Prostate gland (tissue), 2 donors: ENCODE measurements around the gene C17orf113. TPM values are rescaled to one million over a fixed set of nuclear protein-coding genes. Genes with fewer than 3 reads are reported as not detected.

Source experiments
- DNase-seq: peaks from one replicate; pipeline ENCODE4 v3.0.0-alpha.2; 2019; ENCODE audit warnings: low spot score
- H3K27ac ChIP-seq, 2 donors: fragments of 200-600 bp; sonication (generic); 2 replicates each; pipeline ENCODE4 v1.5.1; 2017 to 2019
- H3K27me3 ChIP-seq: fragments of 200-600 bp; sonication (generic); replicated peaks from 2 replicates; pipeline ENCODE4 v1.5.1; 2019; ENCODE audit not compliant: insufficient read depth
- H3K36me3 ChIP-seq, 2 donors: fragments of 200-600 bp; sonication (generic); 1 replicate in 1 of 2; 2 replicates in 1 of 2; pipeline versions ENCODE4 v1.5.1 to v1.8.1; 2017 to 2019
- H3K4me1 ChIP-seq: fragments of 200-600 bp; sonication (generic); replicated peaks from 2 replicates; pipeline ENCODE4 v1.5.1; 2019
- H3K4me3 ChIP-seq, 2 donors: fragments of 200-600 bp; sonication (generic); 2 replicates each; pipeline ENCODE4 v1.5.1; 2017 to 2019
- H3K9me3 ChIP-seq: fragments of 200-600 bp; sonication (generic); 2 replicates; pipeline ENCODE4 v1.5.1; 2017
- POLR2A ChIP-seq: fragments of 450-650 bp; IDR thresholded peaks from one replicate; pipeline ENCODE4 v1.6.1; 2016; ENCODE audit warnings: antibody characterized with exemption, mild to moderate bottlenecking
- POLR2AphosphoS5 ChIP-seq: sonication (generic); formaldehyde crosslinking; IDR thresholded peaks from one replicate; pipeline ENCODE4 v1.6.1; 2017; ENCODE audit warnings: antibody characterized with exemption
- WGBS: methylation state at CpG from one replicate; pipeline ENCODE4 v1.1.5; 2018; 5-methylcytosine and 5-hydroxymethylcytosine counted together
- intact Hi-C: fragments of 100-400 bp; cut with DNase I; formaldehyde crosslinking; loops from one replicate; pipeline ENCODE4 v1.14.2; 2022
- total RNA-seq, 2 donors: library from RNA; depleted of rRNA; stranded (reverse); fragments of >200 nt; gene quantifications; one replicate each; pipeline ENCODE4 v1.1.0, GENCODE V29; 2016
- TF ChIP-seq, protein P1 (sequence below), 4 experiments: fragments of 200-600 bp in 2 of 4; fragments of 450-650 bp in 2 of 4; sonication (generic) in 2 of 4; IDR thresholded peaks; 1 replicate in 3 of 4; 2 replicates in 1 of 4; pipeline ENCODE4 v1.5.1; 2016 to 2019; ENCODE audit warnings: antibody characterized with exemption in 4 of 4, mild to moderate bottlenecking in 2 of 4, moderate library complexity in 2 of 4

The C17orf113 gene
- total RNA-seq, 2 donors from 2014 or later = 4.2 to 4.8 TPM

DNA sequence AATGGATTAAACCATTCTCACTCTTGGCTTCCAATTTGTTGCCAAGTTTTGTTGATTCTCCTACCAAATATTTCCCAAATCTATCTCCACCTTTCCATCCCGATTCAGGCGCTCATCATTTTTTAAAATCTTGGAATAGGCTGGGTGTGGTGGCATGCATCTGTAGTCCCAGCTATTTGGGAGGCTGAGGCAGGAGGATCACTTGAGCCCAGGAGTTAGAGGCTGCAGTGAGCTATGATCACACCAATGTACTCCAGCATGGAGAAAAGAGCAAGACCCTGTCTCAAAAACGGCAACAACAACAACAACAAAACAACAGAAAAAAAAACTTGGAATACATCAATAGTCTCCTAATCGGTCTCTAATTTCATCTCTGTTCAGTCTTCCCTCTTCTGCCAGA is 31.4 kb downstream of the C17orf113 start:
- WGBS = 96% methylated on average over 4 of the region's 4 CpGs
- Histone ChIP-seq H3K4me1 (peaks cover 8% of the 10 kb centered on the region), H3K9me3 (no peaks in the 10 kb centered on the region), H3K4me3 (no peak overlapping the region), H3K27ac (no peak overlapping the region), H3K36me3 (peaks cover 6 to 9% of the 10 kb centered on the region in 2 donors), H3K27me3 (no peaks in the 10 kb centered on the region)
- intact Hi-C loops = loop anchor here (5.0 kb wide), 1 partner anchor 52 kb away; the partner anchor contains the start of gene CNP
- no peak for DNase-seq
- TF ChIP-seq POLR2AphosphoS5 (no peak), POLR2A (no peak)
- TF ChIP-seq, protein P1, sequence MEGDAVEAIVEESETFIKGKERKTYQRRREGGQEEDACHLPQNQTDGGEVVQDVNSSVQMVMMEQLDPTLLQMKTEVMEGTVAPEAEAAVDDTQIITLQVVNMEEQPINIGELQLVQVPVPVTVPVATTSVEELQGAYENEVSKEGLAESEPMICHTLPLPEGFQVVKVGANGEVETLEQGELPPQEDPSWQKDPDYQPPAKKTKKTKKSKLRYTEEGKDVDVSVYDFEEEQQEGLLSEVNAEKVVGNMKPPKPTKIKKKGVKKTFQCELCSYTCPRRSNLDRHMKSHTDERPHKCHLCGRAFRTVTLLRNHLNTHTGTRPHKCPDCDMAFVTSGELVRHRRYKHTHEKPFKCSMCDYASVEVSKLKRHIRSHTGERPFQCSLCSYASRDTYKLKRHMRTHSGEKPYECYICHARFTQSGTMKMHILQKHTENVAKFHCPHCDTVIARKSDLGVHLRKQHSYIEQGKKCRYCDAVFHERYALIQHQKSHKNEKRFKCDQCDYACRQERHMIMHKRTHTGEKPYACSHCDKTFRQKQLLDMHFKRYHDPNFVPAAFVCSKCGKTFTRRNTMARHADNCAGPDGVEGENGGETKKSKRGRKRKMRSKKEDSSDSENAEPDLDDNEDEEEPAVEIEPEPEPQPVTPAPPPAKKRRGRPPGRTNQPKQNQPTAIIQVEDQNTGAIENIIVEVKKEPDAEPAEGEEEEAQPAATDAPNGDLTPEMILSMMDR (IDR thresholded peaks at IDR 0.05) = no peak

DNA sequence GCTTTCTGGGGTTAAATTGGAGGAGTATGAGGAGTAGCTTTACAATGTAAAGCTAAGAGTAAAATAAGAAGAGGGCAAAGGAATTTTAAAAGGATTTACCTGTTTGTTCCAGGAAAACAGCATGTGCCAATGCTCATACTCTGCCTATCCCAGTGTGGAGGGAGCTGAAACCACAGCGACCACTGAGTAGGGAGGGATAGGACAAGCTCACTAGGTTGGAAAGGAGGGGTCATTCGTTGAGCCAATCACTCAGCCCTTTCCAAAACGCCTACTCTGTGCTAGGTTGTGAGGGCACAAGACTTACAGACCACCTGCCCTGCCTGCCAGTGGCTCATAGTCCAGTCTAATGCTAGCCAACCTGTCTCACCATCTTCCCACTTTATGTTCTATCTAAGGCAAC is 32.1 kb downstream of the C17orf113 start:
- 42% methylated on average over 3 of the region's 3 CpGs for WGBS
- intact Hi-C loops = loop anchor here (5.0 kb wide), 1 partner anchor 51 kb away; the partner anchor contains the start of gene CNP
- H3K4me1 ChIP-seq = peaks cover 8% of the 10 kb centered on the region

DNA sequence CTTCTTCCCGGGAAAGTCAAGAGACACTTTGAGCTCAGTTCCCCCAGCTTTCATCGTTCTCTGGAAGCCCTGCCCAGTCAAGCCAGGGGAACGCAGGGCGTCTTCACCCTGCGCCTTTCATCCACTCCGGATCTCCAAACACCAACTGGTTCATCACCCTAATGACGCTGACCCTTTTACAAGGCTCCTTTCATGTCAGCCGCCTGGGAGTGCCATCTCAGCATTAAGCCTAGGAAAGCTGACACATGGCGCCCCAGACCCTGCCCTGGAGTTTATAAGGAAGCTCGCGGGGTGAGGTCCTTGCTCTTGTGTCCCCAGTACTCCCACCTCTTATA is 32.6 kb downstream of the C17orf113 start:
- TF ChIP-seq, protein P1 (IDR thresholded peaks at IDR 0.05) = no peak
- TF ChIP-seq POLR2AphosphoS5 (no peak), POLR2A (no peak)
- Histone ChIP-seq H3K4me1 (peaks cover 8% of the 10 kb centered on the region), H3K9me3 (no peaks in the 10 kb centered on the region), H3K4me3 (peak overlapping the region; percentile 85 to 89), H3K27me3 (no peaks in the 10 kb centered on the region), H3K27ac (peak overlapping the region; percentile 90 to 93), H3K36me3 (peaks cover 0 to 3% of the 10 kb centered on the region in 2 donors)
- under 1% methylated on average over 11 of the region's 11 CpGs for WGBS
- no peak for DNase-seq
- intact Hi-C loops = loop anchor here (5.0 kb wide), 1 partner anchor 51 kb away; the partner anchor contains the start of gene CNP

More for the DNA sequence above, 32.1 kb downstream of the C17orf113 start:
- Histone ChIP-seq H3K27ac (peak overlapping the region; percentile 90 to 93), H3K9me3 (no peaks in the 10 kb centered on the region), H3K27me3 (no peaks in the 10 kb centered on the region), H3K36me3 (peaks cover 0 to 5% of the 10 kb centered on the region in 2 donors), H3K4me3 (peak overlapping the region in 1 of 2 donors; percentile 89)
- TF ChIP-seq, protein P1 (IDR thresholded peaks at IDR 0.05) = no peak
- TF ChIP-seq POLR2A = no peak
- no peak for TF ChIP-seq POLR2AphosphoS5
- DNase-seq = no peak

DNA sequence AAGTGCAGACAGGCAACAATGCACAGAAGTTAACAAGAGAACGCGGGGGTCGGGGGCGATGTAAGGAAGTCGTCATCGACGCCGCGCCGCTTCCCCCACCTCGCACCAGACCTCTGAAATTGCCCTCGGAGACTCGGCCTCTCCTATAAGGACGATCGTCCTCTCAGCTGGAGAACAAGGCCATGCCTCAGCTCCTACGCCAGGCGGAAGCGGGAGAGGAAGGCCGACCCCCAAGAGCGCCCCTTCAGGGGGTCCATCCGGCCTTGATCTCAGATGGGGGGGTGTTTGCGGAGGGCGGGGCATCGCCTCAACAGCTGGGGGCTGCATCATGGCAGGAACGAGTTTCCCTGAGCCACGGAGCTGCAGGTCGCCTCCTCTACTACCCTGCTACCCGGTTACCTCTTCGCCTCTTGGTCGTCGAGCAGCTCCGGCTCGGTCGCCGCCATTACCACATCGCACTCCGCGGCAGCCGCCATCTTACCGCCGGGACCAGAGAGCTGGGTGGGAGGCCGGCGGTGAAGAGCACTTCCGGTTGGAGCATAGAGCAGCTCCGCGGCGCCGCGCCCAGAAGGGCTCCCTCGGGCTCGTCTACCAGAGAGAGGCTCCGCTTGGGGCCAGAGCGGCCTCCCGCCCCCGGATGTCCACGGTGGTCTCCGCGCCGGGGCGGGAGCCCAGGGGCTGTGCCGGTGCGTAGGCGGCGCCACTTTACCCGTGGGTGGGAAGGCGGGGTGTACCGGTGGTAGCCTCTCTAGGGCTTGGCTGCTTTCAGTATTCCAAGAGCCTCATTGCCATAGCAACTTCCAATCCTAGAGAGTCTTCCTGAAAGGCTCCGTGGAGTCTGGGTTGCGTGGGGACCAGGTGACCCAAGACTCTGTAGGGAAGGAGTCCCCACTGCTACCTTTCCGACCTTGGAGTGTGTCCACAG is 33.2 kb downstream of the C17orf113 start, which contains the start of gene DNAJC7:
DNAJC7 (minus strand) TSS at position 499 of the 925 bp plus-strand sequence; CDS start at position 476, 23 bp downstream.
- H3K27ac ChIP-seq = peak within 1 kb of the TSS; percentile 90 to 93
- H3K36me3 ChIP-seq = no peaks in the 10 kb centered on the region
- DNase-seq = peak; percentile 89
- H3K4me1 ChIP-seq = peaks cover 8% of the 10 kb centered on the region
- H3K27me3 ChIP-seq = no peaks in the 10 kb centered on the region
- H3K9me3 ChIP-seq = no peaks in the 10 kb centered on the region
- WGBS = under 1% methylated on average over 48 of the region's 70 CpGs
- peak within 1 kb of the TSS; percentile 85 to 89 for H3K4me3 ChIP-seq
- intact Hi-C loops = loop anchor here (5.0 kb wide), 1 partner anchor 50 kb away; the partner anchor contains the start of gene CNP
- TF ChIP-seq, protein P1 (IDR thresholded peaks at IDR 0.05) = peak in 2 of 4 experiments; percentile 38
- TF ChIP-seq POLR2AphosphoS5 (peak; percentile 83), POLR2A (peak; percentile 67)
